ENCODE measurements around the gene IPO11. TPM values are rescaled to one million over a fixed set of nuclear protein-coding genes. Genes with fewer than 3 reads are reported as not detected.

The IPO11 gene
- total RNA-seq, 6 experiments from 2014 or later = 33.4 to 43.3 (median 38.4) TPM

GRCh38 chr5:62596096-62596495, 183.5 kb downstream of the IPO11 start:
- Mint-ChIP-seq H3K9me3 (no peaks in the 10 kb centered on the region), H3K36me3 (ENCODE audit: low read depth) (0 out of 2 replicates have a peak, but pooled peaks cover 8% of the 10 kb centered on the region), H3K4me1 (ENCODE audit: low read depth) (peaks cover 43% of the 10 kb centered on the region), H3K27ac (peak overlapping the region; percentile 66), H3K27me3 (ENCODE audit: insufficient read depth) (no peaks in the 10 kb centered on the region), H3K4me3 (peak overlapping the region; percentile 6; the same call in 1 of the 2 replicates)
- DNase-seq = peak; percentile 41
- TF ChIP-seq CTCF (IDR thresholded peaks at IDR 0.05) = no peak

DNA sequence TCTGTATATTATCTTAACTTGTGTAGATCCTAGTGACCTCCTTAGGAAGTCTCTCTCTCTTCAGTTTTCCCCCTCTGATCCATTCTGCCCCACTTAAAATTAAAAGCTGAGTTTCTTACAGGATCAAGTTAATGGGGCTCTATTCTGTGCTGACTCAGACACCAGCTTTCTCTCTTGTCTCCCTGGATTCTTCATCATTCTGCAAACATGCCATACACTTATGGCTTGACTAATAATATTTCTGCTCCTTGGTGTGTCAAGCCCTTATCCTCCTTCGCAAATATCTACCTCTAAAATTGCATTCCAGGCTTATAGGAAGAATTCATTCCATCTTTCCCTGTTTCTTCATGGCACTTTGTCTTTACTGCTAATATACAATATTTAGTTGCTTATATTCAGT, 184.1 kb downstream of the IPO11 start:
- Mint-ChIP-seq H3K27me3 (ENCODE audit: insufficient read depth) (no peaks in the 10 kb centered on the region), H3K4me3 (peak overlapping the region; percentile 18; the same call in 1 of the 2 replicates), H3K27ac (peak overlapping the region; percentile 66)

DNA sequence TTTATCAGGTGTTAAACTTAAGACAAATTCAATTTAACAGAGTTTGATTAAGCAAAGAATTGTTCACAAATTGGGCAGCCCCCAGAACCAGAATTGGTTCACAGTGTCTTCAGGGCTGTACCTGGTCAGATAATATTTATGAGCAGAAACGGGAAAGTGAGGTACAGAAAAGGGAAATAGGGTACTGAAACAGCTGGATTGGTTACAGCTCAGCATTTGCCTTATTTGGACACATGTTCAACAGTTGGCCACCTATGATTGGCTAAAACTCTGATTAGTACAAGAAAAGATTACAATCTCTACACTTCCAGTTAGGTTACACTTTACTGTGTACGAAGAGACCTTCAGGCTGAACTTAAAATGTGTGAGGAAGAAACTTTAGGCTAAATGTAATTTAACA, 184.8 kb downstream of the IPO11 start:
- Mint-ChIP-seq H3K9me3 (no peaks in the 10 kb centered on the region), H3K4me3 (no peak overlapping the region), H3K27ac (no peak overlapping the region), H3K4me1 (ENCODE audit: low read depth) (peaks cover 43% of the 10 kb centered on the region), H3K36me3 (ENCODE audit: low read depth) (0 out of 2 replicates have a peak, but pooled peaks cover 8% of the 10 kb centered on the region), H3K27me3 (ENCODE audit: insufficient read depth) (no peaks in the 10 kb centered on the region)
- DNase-seq = no peak
- no peak for TF ChIP-seq CTCF (IDR thresholded peaks at IDR 0.05)

More for the DNA sequence above, 184.1 kb downstream of the IPO11 start:
- peak; percentile 34 for DNase-seq
- Mint-ChIP-seq H3K4me1 (ENCODE audit: low read depth) (peaks cover 43% of the 10 kb centered on the region), H3K36me3 (ENCODE audit: low read depth) (0 out of 2 replicates have a peak, but pooled peaks cover 8% of the 10 kb centered on the region), H3K9me3 (no peaks in the 10 kb centered on the region)
- TF ChIP-seq CTCF (IDR thresholded peaks at IDR 0.05) = no peak

DNA sequence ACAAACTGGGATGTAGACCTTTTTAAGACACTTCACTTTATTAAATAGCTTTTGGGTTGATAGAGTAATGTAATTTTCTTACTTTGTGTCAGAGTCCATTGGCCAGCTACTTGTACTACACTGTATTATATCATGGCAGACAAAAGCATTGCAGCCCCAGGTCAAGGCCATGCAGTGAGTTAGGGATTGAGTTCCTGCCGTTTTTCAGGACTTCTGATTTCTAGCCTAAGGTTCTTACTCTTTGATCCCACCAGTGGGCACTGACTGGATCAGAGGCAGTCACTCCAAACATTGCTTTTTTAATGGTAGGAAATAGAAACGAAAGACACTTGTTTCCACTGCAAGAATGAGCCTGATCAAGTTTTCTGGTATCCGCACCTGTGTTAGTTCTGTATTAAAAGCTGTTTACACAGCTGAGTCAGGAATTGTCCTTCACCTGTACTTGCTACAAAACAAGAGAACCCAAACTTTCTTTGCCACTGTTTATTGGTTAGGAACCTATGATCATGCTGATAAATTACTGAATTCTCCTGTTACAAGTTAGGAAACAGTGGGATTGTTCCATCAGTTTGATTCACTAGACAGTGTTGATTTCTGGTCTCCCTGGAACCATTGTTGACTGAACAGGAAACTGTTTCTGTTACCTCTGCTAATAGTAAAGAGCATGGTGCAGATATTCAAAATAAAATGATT, 188.1 kb downstream of the IPO11 start:
- no peak for TF ChIP-seq CTCF (IDR thresholded peaks at IDR 0.05)
- no peak for DNase-seq
- H3K27me3 Mint-ChIP-seq (ENCODE audit: insufficient read depth) = no peaks in the 10 kb centered on the region
- peaks cover 18% of the 10 kb centered on the region for H3K4me1 Mint-ChIP-seq (ENCODE audit: low read depth)
- no peaks in the 10 kb centered on the region for H3K9me3 Mint-ChIP-seq
- no peak overlapping the region for H3K27ac Mint-ChIP-seq
- H3K4me3 Mint-ChIP-seq = no peak overlapping the region
- H3K36me3 Mint-ChIP-seq (ENCODE audit: low read depth) = no peaks in the 10 kb centered on the region

DNA sequence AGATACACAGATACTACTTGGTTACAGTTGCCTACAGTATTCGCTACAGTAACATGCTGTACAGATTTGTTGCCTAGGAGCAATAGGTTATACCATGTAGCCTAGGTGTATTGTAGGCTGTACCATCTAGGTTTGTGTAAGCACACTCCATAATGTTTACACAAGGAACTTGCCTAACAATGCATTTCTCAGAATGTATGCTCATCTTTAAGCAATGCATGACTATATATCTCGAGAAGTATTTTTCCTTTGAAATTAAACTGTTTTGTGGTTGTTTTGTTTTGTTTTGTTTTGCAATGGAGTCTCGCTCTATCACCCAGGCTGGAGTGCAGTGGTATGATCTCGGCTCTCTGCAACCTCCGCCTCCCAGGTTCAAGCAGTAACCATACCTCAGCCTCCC, 191.4 kb downstream of the IPO11 start:
- H3K4me3 Mint-ChIP-seq = no peak overlapping the region
- peaks cover 10% of the 10 kb centered on the region for H3K36me3 Mint-ChIP-seq (ENCODE audit: low read depth)
- H3K9me3 Mint-ChIP-seq = no peaks in the 10 kb centered on the region
- peaks cover 14% of the 10 kb centered on the region; the same call in 1 of the 2 replicates for H3K4me1 Mint-ChIP-seq (ENCODE audit: low read depth)
- no peak overlapping the region for H3K27ac Mint-ChIP-seq
- TF ChIP-seq CTCF (IDR thresholded peaks at IDR 0.05) = no peak
- DNase-seq = no peak
- no peaks in the 10 kb centered on the region for H3K27me3 Mint-ChIP-seq (ENCODE audit: insufficient read depth)

Data from HFFc6 (cell line).